Activated CD4-positive, alpha-beta T cell treated with anti-CD3 and anti-CD28 coated beads for 24 hours (primary cell): ENCODE data around the gene ERVV-1.
A peak's percentile ranks its signal among the peaks of the same experiment; 100 is the strongest.
"Not testable (repeated sequence)": the region's sequence is repeated elsewhere in the genome, so short reads cannot be mapped to it uniquely, and the experiment has no call there.

Experiments
- DNase-seq, 2 donors: peaks; one replicate each; pipeline ENCODE4 v3.0.0-alpha.2; 2020; ENCODE audit warnings: low read depth in 2 of 2

The ERVV-1 gene, protein sequence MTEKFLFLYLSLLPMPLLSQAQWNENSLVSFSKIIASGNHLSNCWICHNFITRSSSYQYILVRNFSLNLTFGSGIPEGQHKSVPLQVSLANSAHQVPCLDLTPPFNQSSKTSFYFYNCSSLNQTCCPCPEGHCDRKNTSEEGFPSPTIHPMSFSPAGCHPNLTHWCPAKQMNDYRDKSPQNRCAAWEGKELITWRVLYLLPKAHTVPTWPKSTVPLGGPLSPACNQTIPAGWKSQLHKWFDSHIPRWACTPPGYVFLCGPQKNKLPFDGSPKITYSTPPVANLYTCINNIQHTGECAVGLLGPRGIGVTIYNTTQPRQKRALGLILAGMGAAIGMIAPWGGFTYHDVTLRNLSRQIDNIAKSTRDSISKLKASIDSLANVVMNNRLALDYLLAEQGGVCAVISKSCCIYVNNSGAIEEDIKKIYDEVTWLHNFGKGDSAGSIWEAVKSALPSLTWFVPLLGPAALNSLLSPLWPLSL

DNA sequence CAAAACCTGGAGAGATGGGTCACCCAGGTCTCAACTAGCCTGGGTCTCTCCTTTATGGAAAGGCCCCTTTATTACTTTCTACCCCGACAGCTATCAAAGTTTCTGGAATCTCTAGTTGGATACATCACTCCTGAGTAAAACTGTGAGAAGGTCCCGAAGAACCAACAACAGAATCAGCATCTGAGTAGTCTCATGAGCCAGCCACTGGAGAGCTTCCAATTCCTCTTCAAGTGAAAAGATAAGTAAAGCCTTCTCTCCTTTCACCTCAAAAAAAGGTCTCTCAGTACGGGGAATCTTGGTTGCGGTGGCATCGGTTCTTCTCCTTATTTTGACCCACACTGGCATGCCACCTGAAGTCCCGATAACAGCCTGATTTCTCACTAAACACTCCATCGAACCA, at the start of gene ERVV-1:
ERVV-1 (plus strand) TSS at position 301 of the 400 bp plus-strand sequence. CDS start 170 bp downstream, outside the sequence.
- no peak for DNase-seq

GRCh38 chr19:52967772-52968171, 45.9 kb upstream of the ERVV-1 start:
- no peak for DNase-seq

DNA sequence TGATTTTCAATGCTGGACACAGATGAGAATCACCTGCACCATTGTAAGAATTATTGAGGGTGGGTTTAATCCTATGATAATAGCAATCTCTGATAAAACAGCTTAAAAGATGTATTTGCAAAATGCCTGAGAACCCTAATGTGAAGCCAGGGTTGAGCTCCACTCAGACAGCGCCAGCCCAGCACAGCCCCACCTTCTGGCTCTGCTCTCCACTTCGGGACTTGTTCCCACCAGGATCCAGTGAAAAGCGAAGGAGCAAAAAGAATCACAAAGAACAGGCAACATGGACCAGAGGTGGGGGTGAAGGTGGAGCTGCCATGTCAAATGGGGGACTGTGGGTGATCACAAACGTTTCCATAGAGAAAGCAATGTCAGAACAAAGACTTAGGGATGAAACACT, 32.4 kb upstream of the ERVV-1 start:
- no peak for DNase-seq

DNA sequence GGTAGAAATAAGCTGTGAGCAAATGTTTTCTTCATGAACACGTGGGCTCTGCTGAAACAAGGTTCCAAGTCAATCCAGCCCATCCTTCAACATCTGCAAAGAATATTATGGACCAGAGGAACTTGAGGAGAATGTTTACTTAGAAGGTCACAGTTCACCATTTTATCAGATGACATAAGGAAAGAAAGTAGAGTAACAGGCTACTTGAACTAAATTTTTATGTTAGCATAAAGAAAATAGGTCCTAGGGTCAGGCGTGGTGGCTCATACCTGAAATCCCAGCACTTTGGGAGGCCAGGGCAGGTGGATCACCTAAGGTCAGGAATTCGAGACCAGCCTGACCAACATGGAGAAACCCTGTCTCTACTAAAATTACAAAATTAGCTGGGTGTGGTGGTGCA, 30.6 kb upstream of the ERVV-1 start:
- DNase-seq, result not testable (repeated sequence)

DNA sequence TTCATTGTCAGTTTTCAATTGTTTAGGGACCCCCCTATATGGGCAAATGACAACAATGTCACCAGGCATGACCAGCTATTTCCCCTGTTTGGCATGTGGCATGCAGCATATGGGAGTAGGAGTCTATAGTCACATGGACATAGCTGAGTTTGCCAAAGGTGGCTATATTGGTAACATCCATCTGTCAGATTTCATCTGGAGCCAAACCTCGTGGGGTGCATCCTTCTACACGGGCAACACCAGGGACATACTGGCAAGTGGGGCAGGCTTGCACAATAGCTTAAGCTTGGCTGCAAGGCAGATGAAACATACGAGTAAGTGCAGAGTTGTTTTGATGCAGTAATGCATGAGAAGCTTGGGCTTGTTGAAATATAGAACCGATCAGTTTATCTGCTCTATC, 26.5 kb upstream of the ERVV-1 start:
- no peak for DNase-seq

- DNase-seq, result no peak
Measured at GRCh38 chr19:52988506-52988905, 25.2 kb upstream of the ERVV-1 start.

DNA sequence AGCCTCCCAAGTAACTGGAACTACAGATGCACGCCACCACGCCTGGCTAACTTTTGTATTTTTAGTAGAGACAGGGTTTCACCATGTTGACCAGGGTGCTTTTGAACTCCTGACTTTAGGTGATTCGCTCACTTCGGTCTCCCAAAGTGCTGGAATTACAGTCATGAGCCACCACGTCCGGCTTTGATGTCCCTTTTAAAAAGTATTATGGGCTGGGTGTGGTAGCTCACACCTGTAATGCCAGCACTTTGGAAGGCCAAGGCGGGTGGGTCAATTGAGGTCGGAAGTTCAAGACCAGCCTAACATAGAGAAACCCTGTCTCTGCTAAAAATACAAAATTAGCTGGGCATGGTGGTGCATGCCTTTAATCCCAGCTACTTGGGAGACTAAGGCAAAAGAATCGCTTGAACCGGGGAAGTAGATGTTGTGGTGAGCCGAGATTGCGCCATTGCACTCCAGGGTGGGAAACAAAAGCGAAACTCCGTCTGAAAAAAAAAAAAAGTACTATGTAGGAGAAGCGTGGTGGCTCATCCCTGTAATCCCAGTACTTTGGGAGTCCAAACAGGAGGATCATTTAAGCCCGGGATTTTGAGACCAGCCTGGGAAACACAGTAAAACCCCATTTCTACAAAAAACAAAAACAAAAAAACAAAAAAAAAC, 22.8 kb upstream of the ERVV-1 start:
- DNase-seq, result no peak

- no peak for DNase-seq
Measured at GRCh38 chr19:52991484-52991883, 22.2 kb upstream of the ERVV-1 start.

DNA sequence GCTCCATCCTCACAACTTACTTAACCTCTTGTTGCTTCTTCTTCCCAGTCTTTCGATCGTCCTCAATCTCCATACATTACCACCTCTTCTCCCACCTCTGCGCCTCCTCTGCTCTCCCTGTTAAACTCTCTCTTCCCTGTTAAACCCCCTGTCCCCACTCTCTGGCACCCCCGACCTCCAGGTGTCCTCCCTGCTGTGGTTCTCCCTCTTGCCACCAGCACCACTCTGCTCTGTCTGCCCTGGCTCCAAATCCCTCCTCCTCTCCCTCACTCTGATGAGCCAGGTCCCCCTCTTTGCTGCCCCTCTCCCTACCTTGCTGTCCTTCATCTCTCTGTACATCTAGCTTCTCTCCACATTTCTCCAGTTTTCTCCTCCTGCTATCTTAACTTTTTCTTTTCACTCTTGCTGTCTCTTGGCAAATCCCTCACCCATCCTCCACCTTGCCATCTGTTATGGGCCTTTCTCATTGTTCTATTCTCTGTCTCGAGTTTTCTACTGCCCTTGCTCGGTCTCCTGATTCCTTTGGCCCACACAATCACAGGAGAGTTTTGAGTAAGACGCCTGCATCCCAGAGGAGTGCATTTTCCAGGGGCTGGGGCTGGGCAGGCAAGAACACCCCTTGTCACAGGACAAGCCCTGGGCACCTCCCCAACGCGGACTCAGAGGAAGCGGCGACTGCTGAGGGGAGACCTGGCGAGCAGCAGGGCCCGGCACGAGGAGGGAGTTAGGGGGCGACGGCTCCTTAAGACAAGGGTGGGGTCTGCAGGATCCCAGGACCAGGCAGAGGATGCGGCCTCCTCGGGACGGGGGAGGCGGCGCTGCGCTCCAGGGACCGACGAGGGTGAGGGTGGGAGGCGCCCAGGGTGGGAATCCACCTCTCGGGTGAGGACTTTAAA, 21.4 kb upstream of the ERVV-1 start:
- DNase-seq, result no peak

DNA sequence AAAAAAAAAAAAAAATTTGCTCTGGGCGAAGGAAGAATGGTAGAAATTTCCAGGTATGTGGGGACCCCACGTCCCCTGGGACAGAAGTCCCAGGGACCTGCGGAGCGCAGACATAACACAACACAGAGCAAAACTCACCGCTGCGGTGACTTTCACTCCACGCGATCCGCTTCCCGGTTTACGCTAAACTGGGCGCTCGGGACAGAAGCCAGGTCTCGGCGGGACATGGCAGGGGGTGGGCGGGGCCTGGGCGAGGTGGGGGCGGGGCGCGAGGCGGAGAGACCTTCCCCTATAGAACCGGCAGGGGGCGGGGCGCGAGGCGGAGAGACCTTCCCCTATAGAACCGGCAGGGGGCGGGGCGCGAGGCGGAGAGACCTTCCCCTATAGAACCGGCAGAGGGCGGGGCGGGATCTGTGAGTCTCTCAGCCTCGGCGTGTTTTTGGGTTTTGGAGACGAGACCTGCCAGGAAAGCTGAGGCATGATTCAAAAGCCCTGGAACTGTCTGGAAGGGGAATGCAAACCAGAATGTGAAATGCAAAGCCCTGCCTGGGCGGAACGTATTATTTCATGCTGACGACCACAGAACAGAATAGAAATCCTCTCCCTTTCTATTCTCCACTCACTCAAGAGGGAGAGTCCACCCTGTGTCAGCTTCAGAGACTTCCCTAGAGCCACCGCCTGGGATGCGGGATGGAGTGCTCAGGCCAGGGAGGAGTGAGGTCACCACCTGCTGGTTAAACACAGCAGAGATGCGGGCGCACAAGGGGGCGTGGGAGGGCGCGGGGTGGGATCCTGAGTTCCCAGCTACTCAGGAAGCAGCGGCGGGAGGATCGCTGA, 20.2 kb upstream of the ERVV-1 start:
- DNase-seq, result peak; percentile 55 to 57

GRCh38 chr19:52995711-52996110, 18.0 kb upstream of the ERVV-1 start:
- no peak for DNase-seq

- no peak for DNase-seq
Measured at GRCh38 chr19:52997975-52998374, 15.7 kb upstream of the ERVV-1 start.

GRCh38 chr19:53002479-53002878, 11.2 kb upstream of the ERVV-1 start:
- no peak for DNase-seq

DNA sequence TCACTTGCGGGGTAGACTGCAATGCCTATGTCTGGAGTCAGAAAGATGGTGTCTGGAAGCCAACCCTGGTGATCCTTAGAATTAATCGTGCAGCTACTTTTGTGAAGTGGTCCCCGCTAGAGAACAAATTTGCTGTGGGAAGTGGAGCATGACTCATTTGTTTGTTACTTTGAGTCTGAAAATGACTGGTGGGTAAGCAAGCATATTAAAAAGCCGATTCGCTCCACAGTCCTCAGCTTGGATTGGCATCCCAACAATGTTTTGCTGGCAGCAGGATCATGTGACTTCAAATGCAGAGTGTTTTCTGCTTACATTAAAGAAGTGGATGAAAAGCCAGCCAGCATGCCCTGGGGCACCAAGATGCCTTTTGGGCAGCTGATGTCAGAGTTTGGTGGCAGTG, 9.5 kb upstream of the ERVV-1 start:
- DNase-seq, result no peak

DNA sequence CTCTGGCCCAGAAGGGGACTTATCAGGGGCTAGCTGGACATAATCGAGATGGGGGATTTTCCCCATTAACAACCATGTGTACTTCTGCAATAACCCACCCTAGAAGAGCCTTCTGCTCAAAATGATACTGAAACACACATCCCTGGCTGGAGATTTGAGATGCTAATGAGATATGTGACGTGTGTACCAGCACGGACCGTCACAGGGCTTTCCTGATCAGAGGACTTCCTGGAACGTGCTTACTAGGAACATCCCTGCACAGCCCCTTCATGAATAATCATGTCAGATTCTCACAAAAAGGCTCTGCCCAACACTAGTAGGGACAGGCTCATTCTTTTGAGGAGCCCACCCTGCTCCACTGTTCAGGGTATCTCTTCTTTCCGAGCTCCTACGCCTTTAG, 6.5 kb upstream of the ERVV-1 start:
- no peak for DNase-seq

DNA sequence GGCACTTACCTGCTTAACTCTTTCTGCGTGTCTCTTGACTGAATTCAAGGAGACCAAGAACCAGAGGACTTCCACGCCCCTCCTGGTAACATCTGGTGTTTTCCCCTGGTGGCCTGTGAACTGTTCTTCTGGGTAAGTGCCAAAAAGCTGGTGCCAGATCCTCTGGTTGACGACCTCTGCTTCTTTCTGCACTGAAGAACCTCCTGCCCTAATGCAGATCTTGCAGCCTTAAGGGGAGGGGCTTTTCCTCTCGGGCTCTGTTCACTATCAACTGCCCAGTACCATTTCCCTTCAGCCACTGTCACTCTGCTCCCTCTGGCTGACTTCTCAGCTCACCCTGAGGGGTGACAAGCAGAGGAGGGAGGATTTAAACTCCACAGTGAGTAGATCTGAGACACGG, 6.1 kb upstream of the ERVV-1 start:
- DNase-seq, result no peak

DNA sequence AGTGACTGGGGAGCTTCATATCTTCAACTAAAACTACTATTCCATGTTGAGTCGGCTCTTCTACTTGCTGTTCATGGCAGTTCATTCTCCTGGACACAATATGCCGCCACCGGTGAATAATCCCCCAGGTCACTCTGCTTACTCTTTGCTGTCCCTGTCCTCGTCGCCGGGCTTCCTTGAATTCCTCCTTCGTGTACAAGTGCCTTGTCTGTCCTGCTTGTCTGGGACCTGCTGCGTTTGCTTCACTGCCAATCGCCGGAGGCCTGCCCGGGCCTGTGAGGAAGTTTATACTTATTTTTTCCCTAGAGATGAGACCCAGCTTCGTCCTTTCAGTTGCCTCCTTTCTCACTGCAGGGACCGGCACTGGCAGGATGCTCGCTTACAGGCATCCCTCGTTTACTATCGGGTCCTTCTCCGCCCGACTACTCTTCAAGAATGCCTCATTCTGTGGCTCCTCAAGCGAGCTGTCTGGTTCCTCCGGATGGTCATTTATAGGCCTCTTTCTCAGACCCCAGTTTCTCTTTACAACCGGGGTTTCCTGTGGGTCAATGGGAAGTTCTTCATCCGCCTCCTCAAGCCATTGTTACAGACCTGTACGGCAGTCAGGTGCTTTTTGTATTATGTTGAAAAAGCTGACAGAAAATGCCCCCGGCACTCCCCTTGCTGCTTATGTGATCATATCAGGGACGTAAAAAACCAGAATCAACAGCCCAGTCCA, 5.5 kb upstream of the ERVV-1 start:
- DNase-seq, result no peak

- no peak for DNase-seq
Measured at GRCh38 chr19:53010494-53010893, 3.2 kb upstream of the ERVV-1 start.

- DNase-seq, result no peak
Measured at GRCh38 chr19:53012006-53012405, 1.7 kb upstream of the ERVV-1 start.

GRCh38 chr19:53015159-53015558, 1.4 kb downstream of the ERVV-1 start:
- DNase-seq, result no peak

- no peak for DNase-seq
Measured at GRCh38 chr19:53015730-53016129, 2.0 kb downstream of the ERVV-1 start.
